Measurements from ENCODE around the gene ERI2.
"Not testable (repeated sequence)": the region's sequence is repeated elsewhere in the genome, so short reads cannot be mapped to it uniquely, and the experiment has no call there.

Gene ERI2

GRCh38 chr16:20798364-20798763, 7.9 kb downstream of the ERI2 start:
- Mint-ChIP-seq H3K9me3 (no peaks in the 10 kb centered on the region), H3K4me1 (peaks cover 21% of the 10 kb centered on the region), H3K36me3 (no peaks in the 10 kb centered on the region), H3K4me3 (no peak overlapping the region), H3K27me3 (no peaks in the 10 kb centered on the region), H3K27ac (no peak overlapping the region)

- Mint-ChIP-seq H3K27me3 (no peaks in the 10 kb centered on the region), H3K4me3 (no peak overlapping the region), H3K4me1 (no peaks in the 10 kb centered on the region), H3K27ac (no peak overlapping the region), H3K36me3 (no peaks in the 10 kb centered on the region), H3K9me3 (no peaks in the 10 kb centered on the region)
These were observed 14.2 kb downstream of the ERI2 start for GRCh38 chr16:20791923-20792612.

- Mint-ChIP-seq H3K4me3 (no peak overlapping the region), H3K27ac (no peak overlapping the region), H3K9me3 (no peaks in the 10 kb centered on the region), H3K27me3 (no peaks in the 10 kb centered on the region), H3K4me1 (no peaks in the 10 kb centered on the region), H3K36me3 (no peaks in the 10 kb centered on the region)
These were observed 17.1 kb downstream of the ERI2 start for GRCh38 chr16:20789130-20789529.

- H3K9me3 Mint-ChIP-seq, result no peaks in the 10 kb centered on the region
These were observed 22.1 kb downstream of the ERI2 start for GRCh38 chr16:20784204-20784603.

GRCh38 chr16:20782470-20782869, 23.8 kb downstream of the ERI2 start:
- Mint-ChIP-seq H3K27ac (no peak overlapping the region), H3K36me3 (peaks cover 3% of the 10 kb centered on the region), H3K9me3 (no peaks in the 10 kb centered on the region), H3K4me3 (no peak overlapping the region), H3K27me3 (no peaks in the 10 kb centered on the region), H3K4me1 (no peaks in the 10 kb centered on the region)

More at GRCh38 chr16:20784204-20784603, 22.1 kb downstream of the ERI2 start:
- Mint-ChIP-seq H3K27ac (no peak overlapping the region), H3K4me3 (no peak overlapping the region), H3K36me3 (peaks cover 1% of the 10 kb centered on the region), H3K4me1 (no peaks in the 10 kb centered on the region), H3K27me3 (no peaks in the 10 kb centered on the region)

GRCh38 chr16:20781697-20782096, 24.6 kb downstream of the ERI2 start:
- Mint-ChIP-seq H3K9me3 (no peaks in the 10 kb centered on the region), H3K27me3 (no peaks in the 10 kb centered on the region), H3K4me1 (no peaks in the 10 kb centered on the region), H3K36me3 (peaks cover 5% of the 10 kb centered on the region), H3K4me3 (no peak overlapping the region), H3K27ac (no peak overlapping the region)

GRCh38 chr16:20774703-20775362, 31.4 kb downstream of the ERI2 start:
- H3K4me1 Mint-ChIP-seq, result no peaks in the 10 kb centered on the region
- H3K27ac Mint-ChIP-seq, result no peak overlapping the region
- H3K27me3 Mint-ChIP-seq, result no peaks in the 10 kb centered on the region
- H3K36me3 Mint-ChIP-seq, result peaks cover 8% of the 10 kb centered on the region
- H3K9me3 Mint-ChIP-seq, result no peaks in the 10 kb centered on the region
- no peak overlapping the region for H3K4me3 Mint-ChIP-seq

- no peak overlapping the region for H3K27ac Mint-ChIP-seq
- no peaks in the 10 kb centered on the region for H3K9me3 Mint-ChIP-seq
- no peaks in the 10 kb centered on the region for H3K27me3 Mint-ChIP-seq
- no peak overlapping the region for H3K4me3 Mint-ChIP-seq
- peaks cover 8% of the 10 kb centered on the region for H3K36me3 Mint-ChIP-seq
- no peaks in the 10 kb centered on the region for H3K4me1 Mint-ChIP-seq
These were observed 32.6 kb downstream of the ERI2 start for GRCh38 chr16:20773679-20774078.

GRCh38 chr16:20768818-20769217, 37.5 kb downstream of the ERI2 start:
- Mint-ChIP-seq H3K36me3 (peaks cover 4% of the 10 kb centered on the region), H3K4me1 (peaks cover 15% of the 10 kb centered on the region), H3K4me3 (no peak overlapping the region), H3K9me3 (no peaks in the 10 kb centered on the region), H3K27ac (no peak overlapping the region), H3K27me3 (no peaks in the 10 kb centered on the region)

GRCh38 chr16:20768121-20768520, 38.2 kb downstream of the ERI2 start:
- Mint-ChIP-seq H3K27ac (no peak overlapping the region), H3K4me3 (no peak overlapping the region), H3K36me3 (peaks cover 4% of the 10 kb centered on the region), H3K27me3 (no peaks in the 10 kb centered on the region), H3K4me1 (peaks cover 22% of the 10 kb centered on the region), H3K9me3 (no peaks in the 10 kb centered on the region)

GRCh38 chr16:20767577-20767976, 38.7 kb downstream of the ERI2 start:
- Mint-ChIP-seq H3K4me1 (peaks cover 28% of the 10 kb centered on the region), H3K4me3 (no peak overlapping the region), H3K27me3 (no peaks in the 10 kb centered on the region), H3K36me3 (peaks cover 4% of the 10 kb centered on the region), H3K27ac (no peak overlapping the region), H3K9me3 (no peaks in the 10 kb centered on the region)

GRCh38 chr16:20766294-20766693, 40.0 kb downstream of the ERI2 start:
- H3K27me3 Mint-ChIP-seq, result no peaks in the 10 kb centered on the region
- no peak overlapping the region for H3K4me3 Mint-ChIP-seq
- peaks cover 6% of the 10 kb centered on the region for H3K36me3 Mint-ChIP-seq
- H3K27ac Mint-ChIP-seq, result no peak overlapping the region
- H3K9me3 Mint-ChIP-seq, result no peaks in the 10 kb centered on the region
- H3K4me1 Mint-ChIP-seq, result peaks cover 38% of the 10 kb centered on the region

- H3K4me1 Mint-ChIP-seq, result peaks cover 38% of the 10 kb centered on the region
- no peaks in the 10 kb centered on the region for H3K9me3 Mint-ChIP-seq
- H3K4me3 Mint-ChIP-seq, result no peak overlapping the region
- no peaks in the 10 kb centered on the region for H3K27me3 Mint-ChIP-seq
- no peak overlapping the region for H3K27ac Mint-ChIP-seq
- H3K36me3 Mint-ChIP-seq, result peaks cover 9% of the 10 kb centered on the region
These were observed 40.5 kb downstream of the ERI2 start for GRCh38 chr16:20765732-20766131.

GRCh38 chr16:20764448-20764847, 41.8 kb downstream of the ERI2 start:
- H3K27me3 Mint-ChIP-seq, H3K27ac Mint-ChIP-seq, H3K4me3 Mint-ChIP-seq, H3K9me3 Mint-ChIP-seq: not testable (repeated sequence)
- H3K36me3 Mint-ChIP-seq, result peaks cover 16% of the 10 kb centered on the region
- H3K4me1 Mint-ChIP-seq, result peaks cover 38% of the 10 kb centered on the region

GRCh38 chr16:20763461-20764232, 42.6 kb downstream of the ERI2 start, which contains the start of gene ACSM3:
TSS of gene ACSM3 (plus strand) at chr16:20764014. CDS start at chr16:20770035, 6,021 bp downstream.
- H3K4me1 Mint-ChIP-seq, result peaks cover 38% of the 10 kb centered on the region
- H3K9me3 Mint-ChIP-seq, result no peaks in the 10 kb centered on the region
- H3K36me3 Mint-ChIP-seq, result peaks cover 16% of the 10 kb centered on the region
- peak within 1 kb of the TSS; percentile 98 for H3K27ac Mint-ChIP-seq
- no peaks in the 10 kb centered on the region for H3K27me3 Mint-ChIP-seq
- peak within 1 kb of the TSS; percentile 96 for H3K4me3 Mint-ChIP-seq

All from activated naive CD4-positive, alpha-beta T cell treated with anti-CD3 and anti-CD28 coated beads, Interleukin-2, amount 50 U/mL, for 24 hours (primary cell).